ENCODE data around the gene TMEM201.
"Not testable (repeated sequence)": the region's sequence is repeated elsewhere in the genome, so short reads cannot be mapped to it uniquely, and the experiment has no call there.

The TMEM201 gene

GRCh38 chr1:9601942-9602793, 13.5 kb downstream of the TMEM201 start:
- DNase-seq = no peak

DNA sequence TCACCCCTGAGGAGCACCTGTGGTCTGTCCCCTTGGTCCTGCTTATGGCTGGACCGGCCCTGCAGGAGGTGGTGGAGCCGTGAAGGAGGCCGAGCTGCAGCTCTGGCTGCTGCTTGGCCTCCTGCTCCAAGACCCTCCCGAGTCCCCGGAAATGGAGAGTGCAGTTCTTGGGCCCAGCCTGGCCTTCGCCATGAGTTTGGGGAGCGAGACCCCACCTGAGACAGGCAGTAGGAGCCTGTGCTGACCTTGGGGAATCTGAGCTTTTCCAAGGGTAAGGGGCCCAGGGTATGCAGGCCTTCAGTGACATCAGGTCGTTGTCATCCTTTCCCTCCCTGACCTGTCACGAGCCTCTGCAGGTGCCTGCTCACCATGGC, 14.1 kb downstream of the TMEM201 start:
- no peak for DNase-seq

- DNase-seq = no peak
Measured at GRCh38 chr1:9603307-9603706, 14.6 kb downstream of the TMEM201 start.

DNA sequence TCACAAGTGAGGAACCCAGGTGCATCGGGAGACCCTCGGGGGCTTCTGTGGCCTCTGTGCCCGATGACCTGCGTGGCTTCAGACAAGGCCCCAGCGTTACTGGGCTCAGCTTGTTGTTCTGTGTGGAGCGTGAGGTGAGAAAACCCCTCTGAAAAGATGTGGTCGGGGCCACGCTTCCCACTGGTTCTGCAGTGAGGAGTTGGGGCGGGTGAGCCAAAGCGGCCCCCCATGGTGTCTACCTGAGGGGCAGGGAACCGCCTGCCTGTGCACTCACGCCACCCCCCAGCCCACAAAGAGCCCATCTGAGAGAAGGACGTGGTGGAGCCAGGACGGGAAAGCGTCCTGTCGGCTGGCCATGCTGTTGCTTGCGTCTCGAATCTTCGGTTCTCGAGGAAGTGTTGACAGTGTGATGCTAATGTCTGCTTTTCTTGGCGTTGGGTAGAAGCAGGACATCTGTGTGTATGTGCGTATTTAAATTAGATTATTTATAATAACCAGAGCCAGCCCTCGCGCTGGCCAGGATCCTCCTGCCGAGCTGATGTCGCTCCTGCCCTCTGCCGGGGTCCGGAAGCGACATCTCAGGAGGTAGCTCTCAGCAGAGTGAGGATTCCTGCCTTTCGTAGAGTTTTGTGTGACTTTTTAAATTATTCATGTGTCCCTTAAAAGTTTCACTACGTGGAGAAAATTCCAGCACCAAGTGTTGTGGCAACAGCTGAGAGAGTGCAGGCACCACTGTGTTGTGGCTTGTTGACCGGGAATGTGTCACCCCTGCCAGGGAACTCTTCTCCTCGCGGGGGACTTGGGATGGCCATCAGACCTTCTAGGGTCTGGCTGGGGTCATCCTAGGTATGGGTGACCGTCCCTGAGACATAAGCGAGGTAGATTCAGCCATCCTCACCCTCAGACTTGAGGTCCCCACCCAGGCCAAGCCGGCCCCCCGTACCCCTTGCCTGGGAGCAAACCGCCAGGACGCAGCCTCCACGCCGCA, 15.3 kb downstream of the TMEM201 start:
- DNase-seq = no peak

DNA sequence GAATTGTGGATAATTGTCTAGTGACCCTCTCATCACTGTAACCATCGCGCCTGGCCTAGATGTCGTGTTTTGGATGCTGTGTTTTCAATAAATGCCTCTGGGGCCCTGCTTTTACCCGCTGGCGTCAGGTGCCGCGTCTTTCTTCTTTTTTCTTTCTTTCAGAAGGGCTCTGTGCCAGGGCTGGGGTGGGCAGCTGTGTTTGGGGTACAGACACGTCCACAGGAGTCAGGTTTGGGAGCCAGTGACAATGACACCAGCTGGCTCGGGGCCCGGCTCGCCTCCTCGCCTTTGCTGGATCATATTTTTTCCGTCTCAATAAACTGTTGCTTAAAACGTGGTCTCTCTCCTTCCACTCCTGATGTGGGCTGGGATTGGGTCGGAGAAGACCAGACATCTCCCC, 16.1 kb downstream of the TMEM201 start:
- DNase-seq = no peak

DNA sequence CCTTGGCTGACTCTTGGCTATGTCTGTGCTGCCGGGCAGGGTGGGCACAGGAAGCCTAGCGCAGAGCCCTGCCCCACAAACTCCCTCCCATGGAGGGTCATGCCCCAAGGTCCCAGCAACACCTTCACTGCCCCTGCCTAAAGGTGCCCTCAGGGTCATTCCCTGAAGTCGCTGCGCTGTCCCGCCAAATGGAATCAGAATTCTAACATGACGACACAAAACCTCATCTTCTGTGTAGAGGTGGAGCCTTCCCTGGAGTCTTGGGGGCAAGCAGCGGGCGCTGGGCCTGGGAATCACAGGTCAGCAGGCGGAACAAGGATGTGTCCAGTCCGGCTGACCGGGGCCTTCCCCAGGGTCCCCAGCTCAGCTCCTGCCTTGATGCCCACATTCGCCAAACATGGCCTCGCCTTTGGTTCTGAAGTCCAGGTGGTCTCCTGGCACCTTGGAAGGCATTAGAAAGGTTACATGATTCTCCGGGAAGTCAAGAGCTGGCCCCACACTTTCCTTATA, 17.3 kb downstream of the TMEM201 start:
- no peak for DNase-seq

DNA sequence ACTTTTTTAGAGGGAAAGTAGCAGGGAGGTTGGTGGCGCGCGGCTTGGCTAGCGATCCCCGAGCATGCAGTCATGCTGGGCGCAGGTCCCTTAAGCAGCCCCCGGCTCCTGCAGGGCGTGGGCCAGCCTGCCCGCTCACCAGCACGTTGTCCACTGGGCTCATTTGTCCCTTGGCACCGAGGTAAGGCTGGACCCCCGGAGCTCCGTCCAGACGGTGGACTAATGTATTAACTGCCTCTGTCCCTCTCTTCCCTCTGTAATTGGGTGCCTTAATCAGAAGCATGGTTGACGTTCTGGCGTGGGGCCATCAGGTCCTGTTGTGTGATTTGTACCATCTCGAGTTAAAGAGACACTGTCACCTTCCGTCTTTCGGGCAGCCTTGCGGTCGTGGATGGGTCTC, 17.7 kb downstream of the TMEM201 start:
- no peak for DNase-seq

DNA sequence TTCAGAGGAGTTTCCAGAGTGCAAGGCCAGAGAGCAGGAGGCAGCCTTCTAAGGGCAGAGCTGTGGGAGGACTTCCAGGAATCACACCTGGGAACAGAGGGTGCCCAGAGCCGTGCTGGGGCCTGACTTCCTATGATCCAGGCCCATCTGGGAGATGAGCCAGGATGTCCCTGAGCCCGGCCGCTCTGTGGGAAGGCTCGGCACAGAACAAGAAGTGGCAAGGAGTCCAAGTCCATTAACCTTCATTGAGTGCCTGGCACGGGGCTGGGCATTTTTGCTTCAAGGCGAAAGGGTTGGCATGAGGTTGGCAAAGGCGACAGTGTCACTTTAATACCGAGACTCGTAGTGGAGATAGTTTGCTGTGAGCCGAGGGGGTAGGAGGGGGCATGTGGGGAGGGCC, 18.2 kb downstream of the TMEM201 start:
- DNase-seq = no peak

GRCh38 chr1:9607352-9607751, 18.6 kb downstream of the TMEM201 start:
- DNase-seq = no peak

GRCh38 chr1:9609998-9610397, 21.3 kb downstream of the TMEM201 start:
- DNase-seq = no peak

GRCh38 chr1:9610548-9610947, 21.8 kb downstream of the TMEM201 start:
- no peak for DNase-seq

GRCh38 chr1:9611716-9612115, 23.0 kb downstream of the TMEM201 start:
- DNase-seq = no peak

- no peak for DNase-seq
Measured at GRCh38 chr1:9612162-9612845, 23.6 kb downstream of the TMEM201 start.

DNA sequence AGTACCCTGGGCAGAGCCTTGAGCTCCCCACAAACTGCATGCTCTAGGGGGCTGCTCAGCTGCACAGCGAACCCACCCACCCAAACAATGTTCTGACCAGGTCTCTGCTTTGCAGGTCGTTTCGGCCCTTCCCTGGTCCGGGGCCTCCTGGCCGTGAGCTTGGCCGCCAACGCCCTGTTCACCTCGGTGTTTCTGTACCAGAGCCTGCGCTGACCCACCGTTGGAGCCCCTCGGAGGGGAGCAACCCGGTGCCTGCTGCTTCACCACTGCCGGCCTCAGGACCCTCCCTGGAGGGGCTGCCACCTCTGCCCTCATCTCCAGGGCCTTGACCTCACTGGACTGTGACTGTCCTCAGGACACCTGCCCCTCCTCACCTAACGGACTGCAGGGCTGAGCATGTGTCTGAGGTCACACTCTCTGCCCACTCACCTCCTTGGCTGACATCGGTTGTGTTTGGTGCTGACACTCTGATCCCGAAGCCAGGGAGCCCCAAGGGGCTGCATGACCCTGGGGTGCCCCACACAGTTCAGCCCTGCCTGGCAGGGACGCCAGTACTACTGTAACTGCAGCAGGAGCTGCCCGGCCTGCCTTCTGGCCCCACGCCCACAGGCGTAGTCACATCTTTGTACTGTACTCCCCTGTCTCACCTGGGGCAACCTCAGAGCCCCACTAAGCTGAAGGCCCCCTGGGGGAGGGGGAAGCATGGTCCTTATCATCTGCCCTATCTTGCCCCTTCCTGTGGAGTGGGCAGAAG, 24.3 kb downstream of the TMEM201 start:
- no peak for DNase-seq

- DNase-seq = no peak
Measured at GRCh38 chr1:9613625-9614299, 25.1 kb downstream of the TMEM201 start.

DNA sequence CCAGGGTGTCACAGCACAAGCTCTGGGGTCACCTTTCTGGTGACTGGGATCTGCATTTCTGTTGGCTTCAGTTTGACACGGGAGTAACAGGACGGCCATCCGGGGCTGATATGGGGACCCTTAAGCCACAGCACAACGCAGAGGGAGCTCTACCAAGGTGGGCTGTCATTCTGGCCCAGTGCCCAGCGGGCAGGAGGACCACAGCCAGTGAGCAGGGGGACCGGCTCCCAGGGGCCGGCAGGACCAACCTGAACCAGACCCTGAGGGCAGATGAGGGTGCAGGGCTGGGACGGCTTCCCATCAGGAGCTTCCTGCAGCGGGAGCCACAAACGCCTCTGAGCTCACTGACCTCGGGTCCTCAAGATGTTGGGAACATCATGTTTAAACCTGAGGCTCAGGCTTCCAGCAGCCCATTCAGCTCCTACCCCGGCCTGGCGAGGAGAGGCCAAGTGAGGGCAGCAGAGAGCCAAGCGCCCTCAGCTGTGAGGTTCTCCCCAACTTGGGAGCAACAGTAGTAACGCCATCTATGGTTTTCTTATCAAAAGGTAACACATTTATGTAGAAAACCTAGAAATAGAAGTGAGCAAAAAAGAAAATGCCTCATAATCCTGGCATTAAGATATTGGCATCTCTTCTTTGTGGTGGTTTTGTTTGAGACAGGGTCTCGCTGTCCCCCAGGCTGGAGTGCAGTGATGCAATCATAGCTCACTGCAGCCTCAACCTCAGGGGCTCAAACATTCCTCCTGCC, 26.8 kb downstream of the TMEM201 start:
- DNase-seq = no peak

- no peak for DNase-seq
Measured at GRCh38 chr1:9618909-9619679, 30.4 kb downstream of the TMEM201 start.

- no peak for DNase-seq
Measured at GRCh38 chr1:9621032-9621431, 32.3 kb downstream of the TMEM201 start.

GRCh38 chr1:9624081-9624480, 35.4 kb downstream of the TMEM201 start:
- DNase-seq = no peak

DNA sequence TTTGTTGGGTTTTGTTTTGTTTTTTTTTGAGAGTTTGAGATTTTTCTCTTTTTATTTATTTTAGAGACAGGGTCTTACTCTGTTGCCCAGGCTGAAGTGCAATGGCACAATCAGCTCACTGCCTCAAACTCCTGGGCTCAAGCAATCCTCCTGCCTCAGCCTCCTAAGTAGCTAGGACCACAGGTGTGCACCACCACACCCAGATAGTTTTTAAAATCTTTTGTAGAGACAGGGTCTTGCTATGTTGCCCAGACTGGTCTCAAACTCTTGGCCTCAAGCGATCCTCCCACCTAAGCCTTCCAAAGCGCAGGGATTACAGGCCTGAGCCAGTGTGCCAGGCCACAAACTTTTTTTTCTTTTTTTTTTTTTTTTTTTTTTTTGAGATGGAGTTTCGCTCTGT, 36.3 kb downstream of the TMEM201 start:
- DNase-seq = not testable (repeated sequence)

All from NCI-H1048 (cell line).